Transverse colon (tissue), 3 donors: ENCODE data around the gene ALK.

Source experiments
- POLR2A ChIP-seq: fragments of 450-650 bp; IDR thresholded peaks from one replicate; pipeline ENCODE4 v1.6.1; 2016; ENCODE audit warnings: antibody characterized with exemption, mild to moderate bottlenecking, moderate library complexity
- TF ChIP-seq, protein P1 (sequence below), 5 experiments: fragments of 200-600 bp in 3 of 5; fragments of 450-650 bp in 2 of 5; sonication (generic) in 3 of 5; IDR thresholded peaks; 1 replicate in 2 of 5; 2 replicates in 3 of 5; pipeline ENCODE4 v1.5.1; 2016 to 2017; ENCODE audit warnings: antibody characterized with exemption in 5 of 5, inconsistent platforms in 3 of 5, mild to moderate bottlenecking in 2 of 5, moderate library complexity in 1 of 5

DNA sequence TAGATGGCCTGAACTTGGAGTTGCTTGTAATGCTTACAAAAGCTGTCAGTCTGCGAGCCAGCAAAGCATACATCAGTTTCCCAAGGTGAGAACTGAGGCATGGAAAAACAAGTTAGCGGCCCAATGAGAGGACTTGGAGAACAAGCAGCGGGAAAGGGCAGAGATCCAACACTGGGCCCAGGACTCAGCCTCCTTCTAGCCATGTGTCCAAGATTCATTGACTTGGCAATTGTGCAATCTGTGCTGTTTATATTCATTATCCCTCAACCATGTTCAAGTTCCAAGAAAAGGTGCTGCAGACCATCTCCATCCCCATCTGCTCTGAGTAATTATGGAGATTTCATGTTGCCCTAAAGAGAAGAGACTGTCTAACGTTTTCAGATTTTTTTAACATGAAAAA is 187.4 kb downstream of the ALK start:
- TF ChIP-seq, protein P1, sequence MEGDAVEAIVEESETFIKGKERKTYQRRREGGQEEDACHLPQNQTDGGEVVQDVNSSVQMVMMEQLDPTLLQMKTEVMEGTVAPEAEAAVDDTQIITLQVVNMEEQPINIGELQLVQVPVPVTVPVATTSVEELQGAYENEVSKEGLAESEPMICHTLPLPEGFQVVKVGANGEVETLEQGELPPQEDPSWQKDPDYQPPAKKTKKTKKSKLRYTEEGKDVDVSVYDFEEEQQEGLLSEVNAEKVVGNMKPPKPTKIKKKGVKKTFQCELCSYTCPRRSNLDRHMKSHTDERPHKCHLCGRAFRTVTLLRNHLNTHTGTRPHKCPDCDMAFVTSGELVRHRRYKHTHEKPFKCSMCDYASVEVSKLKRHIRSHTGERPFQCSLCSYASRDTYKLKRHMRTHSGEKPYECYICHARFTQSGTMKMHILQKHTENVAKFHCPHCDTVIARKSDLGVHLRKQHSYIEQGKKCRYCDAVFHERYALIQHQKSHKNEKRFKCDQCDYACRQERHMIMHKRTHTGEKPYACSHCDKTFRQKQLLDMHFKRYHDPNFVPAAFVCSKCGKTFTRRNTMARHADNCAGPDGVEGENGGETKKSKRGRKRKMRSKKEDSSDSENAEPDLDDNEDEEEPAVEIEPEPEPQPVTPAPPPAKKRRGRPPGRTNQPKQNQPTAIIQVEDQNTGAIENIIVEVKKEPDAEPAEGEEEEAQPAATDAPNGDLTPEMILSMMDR (IDR thresholded peaks at IDR 0.05): no peak
- TF ChIP-seq POLR2A: no peak
